HG03025 (cell line): ENCODE measurements around the gene RASGEF1C.
"Not testable (repeated sequence)": the region's sequence is repeated elsewhere in the genome, so short reads cannot be mapped to it uniquely, and the experiment has no call there.

Experiments used
- ATAC-seq: cut with Tn5 transposase; IDR thresholded peaks from one replicate; pipeline ENCODE4 v1.9.1; 2021; ENCODE audit warnings: mild to moderate bottlenecking, moderate library complexity; ENCODE audit not compliant: unreplicated experiment, low FRiP score

RASGEF1C gene

DNA sequence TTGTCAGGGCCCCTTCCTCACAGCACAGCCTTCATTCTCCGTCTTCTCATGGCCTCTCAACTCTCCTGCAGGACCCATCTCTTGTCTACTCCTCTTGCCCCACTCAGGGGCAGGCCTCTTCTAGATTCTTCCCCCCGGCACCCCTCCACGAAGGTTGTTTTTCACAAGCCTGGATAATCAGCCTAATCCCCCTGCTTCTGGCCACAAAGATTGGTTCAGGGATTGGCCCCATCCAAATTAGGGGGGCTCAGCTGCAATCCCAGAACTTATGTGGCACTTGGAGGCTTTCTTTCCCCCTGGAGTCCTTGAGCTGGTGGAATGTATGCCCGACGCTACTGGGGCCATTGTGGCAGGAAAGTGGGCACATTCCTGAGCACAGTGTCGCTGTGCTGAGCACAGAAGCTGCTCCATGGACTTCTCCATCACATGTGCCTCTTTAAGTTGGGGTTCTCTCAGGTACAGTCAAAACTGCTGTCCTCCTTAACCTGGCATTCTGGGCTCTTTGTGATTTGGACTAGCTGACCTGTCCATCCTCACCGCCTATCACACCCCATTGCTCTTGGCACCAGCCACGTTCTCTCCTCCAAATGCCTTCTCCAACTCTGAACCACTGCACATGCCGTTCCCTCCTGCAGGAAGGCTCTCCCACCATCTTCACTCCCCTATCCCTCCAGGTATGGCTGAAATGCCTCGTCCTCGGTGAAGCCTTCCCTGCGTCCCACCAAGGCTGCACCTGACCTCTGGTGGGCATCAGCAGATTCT is 70.6 kb downstream of the RASGEF1C start:
- no peak for ATAC-seq

DNA sequence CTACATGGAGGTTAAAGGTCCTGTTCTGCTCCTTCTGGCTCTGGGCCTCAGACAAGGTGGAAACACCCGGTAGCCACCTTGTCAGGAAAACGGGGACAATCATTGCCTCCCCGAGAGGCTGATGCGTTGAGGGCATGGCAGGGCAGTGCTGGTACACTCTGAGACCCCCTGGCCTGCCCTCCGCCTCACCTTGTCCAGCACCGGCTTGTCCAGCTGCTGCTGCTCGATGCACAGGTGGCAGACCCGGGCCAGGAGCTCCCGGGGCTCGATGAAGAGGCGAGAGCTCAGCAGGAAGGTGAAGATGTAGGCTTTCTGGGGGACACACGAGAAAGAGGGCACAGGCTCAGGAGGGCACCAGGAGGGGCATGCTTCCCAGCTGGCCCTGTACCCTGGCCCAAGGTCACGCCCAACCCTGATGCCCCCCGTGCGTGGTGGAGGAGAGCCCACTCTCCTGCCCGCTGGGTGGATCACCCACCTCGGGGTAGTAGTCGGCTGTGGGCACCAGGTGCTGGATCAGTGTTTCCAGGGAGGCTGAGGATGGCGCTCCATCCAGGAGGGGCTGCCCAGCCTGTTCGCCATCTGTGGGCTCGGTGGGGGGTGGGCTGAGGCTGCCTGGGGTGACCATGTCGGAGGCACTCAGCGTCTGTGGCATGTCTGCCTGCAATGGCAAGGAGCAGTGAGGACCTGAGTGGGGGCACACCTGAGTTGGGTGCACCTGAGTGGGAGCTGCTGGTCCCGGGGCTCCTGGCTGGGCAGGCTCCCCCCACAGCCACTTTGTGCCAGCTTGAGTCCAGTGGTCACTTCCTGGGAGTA is 71.4 kb downstream of the RASGEF1C start:
- no peak for ATAC-seq

DNA sequence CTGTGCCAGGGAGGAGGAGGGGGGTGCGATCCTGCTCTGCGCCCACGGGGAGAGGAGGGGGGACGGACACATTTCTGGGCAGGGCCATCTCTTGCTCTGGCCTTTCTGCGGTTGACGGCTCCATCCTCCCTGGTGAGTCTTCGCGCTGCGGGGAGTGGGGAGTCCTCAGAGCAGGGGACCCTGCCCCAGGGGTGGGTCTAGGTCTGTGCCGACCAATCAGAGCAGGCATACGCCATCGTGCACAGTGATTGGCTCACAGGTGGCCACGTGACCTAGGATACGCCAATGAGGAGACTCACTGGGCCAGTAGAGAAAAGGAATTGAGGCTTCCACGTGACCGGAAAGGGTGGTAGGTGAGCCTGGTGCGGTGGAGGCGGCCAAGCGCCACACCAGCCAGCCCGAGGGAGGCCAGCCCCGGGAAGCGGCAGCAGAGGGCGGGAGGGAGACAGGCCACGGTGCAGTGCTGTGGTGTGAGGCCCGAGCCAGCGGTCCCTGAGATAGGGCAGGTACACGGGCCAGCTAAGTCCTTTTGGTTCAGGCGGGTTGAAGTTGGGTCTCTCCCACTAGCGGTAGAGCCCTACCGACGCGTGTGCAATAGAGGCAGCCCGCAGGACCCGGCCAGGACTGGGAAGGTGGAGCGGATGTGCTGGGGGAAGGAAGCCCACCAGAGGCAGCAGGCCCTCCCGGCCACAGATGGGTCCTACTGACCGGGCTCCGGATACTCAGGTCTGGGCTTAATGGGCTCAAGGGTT is 72.2 kb downstream of the RASGEF1C start:
- no peak for ATAC-seq

DNA sequence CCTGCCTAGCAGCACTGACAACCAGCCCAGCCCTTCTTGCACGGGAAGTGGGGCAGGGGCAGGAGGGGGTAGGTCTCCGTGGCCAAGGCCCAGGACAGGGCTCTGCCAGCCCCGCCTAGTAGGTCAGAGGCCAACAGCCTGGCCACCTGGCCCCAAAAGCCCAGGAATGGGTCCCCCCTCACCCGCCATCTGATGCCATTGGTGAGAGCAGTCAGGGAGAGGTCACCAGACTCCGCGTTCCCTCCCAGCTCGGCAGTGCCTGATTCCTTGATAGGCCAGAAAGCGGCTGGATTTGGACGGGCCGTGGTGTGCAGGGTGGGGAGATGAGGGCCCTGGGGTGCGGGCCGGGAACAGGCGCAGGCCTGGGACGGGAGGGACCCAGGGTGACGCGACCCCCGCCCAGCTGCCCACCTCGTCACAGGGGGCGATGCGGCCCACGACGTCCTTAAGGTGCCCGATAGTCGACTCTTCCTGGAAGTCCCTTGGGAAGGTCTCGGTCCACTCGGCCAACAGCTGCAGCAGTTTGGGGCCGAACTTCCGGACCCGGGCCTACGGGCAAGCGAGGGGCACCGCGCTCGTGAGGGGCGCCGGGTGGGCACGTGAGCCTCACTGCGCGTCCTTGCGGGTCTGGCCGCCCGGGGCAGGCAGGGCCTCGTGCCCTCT is 72.9 kb downstream of the RASGEF1C start:
- no peak for ATAC-seq

DNA sequence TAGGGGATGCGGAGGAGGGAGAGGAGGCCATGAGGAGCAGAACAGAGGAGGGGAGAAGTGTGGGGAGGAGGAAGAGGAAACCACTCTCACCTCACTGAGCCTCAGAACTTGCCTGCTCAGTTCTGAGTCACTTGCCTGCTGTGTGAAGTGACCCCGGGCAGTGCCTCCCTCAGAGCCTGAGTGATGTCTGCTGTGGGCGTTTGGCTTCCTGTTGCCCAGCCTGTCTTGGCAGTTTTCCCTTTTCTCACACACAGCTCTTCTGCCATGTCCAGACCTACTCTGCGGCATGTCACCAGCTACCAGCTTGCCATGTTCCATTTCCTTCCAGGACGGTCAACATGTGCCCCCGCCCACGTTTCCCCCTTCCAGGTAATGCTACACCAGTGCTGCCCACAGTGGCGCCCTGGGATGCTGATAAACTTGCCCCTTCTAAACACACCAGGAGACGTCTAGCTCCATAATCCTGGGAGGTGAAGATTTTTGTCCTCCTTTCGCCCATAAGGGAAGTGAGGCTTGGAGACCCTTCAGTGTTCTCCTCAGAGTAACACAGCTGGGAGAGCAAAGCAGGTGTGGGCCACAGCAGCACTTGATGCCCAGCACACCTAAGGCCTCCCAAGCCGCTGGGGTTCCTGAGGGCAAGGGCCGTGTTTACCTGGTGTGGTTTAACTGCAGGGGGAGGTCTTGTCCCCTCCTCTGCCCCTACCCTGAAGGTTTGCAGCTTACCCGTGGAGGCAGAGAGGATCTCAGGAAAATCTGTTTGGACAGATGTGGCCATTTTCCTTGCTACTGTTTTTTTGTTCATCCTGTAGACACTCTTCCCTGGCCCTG is 73.7 kb downstream of the RASGEF1C start:
- ATAC-seq, result no peak

DNA sequence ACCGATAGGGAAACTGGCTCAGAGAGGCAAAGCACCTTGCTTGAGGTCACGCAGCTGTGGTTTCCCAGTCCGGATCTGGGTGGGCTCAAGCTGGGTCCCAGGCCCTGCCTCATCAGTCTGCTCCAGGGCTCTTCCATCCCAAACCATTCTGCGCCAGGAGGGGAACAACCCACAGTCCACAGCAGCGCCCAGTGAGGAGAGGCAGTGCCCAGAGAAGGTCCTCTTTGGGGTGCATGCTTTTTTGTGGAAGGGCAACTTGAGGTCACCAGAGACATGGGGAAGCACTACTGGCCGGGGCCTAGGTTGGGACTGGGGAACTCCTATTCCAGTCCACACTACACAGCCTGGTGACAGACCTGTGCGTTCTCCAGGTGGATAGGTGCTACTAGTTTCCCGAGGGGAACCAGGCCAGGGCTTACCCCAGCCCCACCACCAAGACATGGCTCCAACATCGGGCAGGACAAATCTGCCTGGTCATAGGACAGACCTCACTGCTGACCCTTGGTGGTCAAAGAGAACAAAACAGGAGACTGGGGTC is 75.0 kb downstream of the RASGEF1C start:
- no peak for ATAC-seq

DNA sequence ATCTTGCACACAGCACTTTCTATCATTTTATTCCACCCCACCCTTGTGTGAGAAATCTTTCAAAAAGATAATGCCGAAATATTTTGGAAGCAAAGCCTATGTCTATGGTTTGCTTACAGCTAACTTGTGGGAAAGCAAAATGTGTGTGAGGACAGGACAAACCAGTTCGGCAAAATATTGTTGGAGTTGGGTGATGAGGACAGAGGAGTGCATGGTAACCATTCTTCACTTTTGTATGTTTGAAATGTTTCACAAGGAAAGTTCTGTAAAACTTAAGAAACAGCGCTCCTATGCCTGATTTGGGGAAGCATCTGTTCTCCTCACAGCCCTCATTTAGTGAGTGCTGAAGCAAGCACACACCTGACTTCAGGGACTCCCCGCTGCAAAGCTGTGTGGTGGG is 75.5 kb downstream of the RASGEF1C start:
- no peak for ATAC-seq

DNA sequence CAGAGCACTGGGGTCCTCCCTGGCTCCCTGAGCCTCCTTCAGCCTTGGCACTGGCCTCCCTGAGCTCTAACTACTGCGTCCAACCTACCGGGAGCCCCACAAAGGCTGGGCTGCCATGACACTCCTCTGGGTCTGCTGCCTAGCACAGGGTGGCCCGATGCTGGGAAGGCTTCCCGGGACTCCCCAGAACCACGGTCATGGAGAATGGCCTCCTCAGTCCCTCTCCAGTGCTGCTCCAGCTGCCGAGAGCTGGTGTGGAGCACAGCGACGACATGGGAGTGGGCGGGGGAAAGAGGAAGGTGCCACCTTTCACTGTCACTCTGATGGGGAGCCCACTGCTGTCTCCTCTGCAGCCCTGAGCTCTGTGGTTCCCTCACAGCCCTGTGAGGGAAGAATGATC is 76.0 kb downstream of the RASGEF1C start:
- ATAC-seq, result no peak

DNA sequence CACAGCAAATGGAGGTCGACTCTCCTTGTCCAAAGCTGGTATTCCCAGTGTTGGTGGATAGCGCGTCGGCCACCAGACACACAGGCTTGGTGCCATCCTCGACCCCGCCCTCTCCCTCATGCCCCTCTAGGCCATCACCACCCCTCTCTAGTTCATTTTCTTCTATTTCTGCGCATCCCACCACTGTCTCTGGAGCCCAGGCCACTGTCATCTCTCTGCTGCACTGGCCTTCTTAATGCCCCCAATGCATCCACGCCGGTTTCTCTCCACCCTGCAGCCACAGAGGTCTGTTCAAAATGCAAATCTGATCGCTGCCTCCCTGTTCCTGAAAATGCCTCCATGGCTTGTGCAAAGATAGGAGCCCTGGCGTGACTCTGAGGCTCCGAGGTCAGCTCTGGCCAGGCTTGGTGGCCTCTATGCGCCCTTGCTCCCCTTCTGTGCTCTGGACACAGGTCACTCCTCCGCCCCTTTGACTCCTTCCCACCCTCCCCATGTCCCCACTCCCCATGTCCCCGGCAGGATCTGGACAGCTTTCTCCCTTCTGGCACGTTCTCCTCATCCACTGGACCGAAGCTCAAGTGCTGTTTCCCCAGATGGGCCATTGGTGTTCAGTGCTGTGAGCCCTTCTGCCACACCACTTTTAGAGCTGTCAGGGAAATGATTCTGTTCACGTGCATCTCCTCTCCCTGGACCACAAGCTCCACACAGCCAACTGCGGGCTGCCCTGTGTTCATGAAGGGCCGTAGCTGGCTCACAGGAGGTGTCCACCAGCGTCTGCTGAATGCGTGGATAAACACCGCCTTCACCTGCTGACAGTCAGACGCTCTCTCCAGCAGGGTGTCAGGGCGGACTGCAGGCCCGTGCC is 77.9 kb downstream of the RASGEF1C start:
- no peak for ATAC-seq

DNA sequence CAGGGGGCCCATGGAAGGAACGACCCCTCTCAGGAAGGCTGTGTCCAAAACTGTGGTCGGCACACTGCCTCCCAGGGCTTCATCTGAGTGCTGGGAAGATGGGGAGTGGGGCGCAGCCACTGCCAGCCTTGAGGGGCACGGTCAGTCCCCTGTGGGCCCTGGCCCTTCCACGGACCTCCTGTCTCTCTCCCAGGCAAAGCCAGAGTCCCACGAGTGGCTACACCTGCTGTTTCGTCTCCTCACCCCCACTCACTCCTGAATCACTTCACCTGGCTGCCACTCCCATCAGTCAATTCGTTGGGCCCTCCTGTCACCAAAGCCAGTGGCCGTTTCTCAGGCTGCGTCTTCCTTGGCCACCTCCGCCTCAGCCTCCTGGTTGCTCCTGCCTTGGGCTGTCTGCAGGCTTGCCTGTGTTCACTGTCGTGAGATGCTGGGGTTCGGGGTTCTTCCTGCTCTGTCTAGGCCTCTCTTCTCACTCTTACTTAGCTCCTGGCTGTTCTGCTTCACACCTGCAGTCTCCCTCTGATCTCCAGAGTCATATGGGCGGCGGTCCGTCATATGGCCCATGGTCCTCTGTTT is 78.6 kb downstream of the RASGEF1C start:
- ATAC-seq, result no peak

DNA sequence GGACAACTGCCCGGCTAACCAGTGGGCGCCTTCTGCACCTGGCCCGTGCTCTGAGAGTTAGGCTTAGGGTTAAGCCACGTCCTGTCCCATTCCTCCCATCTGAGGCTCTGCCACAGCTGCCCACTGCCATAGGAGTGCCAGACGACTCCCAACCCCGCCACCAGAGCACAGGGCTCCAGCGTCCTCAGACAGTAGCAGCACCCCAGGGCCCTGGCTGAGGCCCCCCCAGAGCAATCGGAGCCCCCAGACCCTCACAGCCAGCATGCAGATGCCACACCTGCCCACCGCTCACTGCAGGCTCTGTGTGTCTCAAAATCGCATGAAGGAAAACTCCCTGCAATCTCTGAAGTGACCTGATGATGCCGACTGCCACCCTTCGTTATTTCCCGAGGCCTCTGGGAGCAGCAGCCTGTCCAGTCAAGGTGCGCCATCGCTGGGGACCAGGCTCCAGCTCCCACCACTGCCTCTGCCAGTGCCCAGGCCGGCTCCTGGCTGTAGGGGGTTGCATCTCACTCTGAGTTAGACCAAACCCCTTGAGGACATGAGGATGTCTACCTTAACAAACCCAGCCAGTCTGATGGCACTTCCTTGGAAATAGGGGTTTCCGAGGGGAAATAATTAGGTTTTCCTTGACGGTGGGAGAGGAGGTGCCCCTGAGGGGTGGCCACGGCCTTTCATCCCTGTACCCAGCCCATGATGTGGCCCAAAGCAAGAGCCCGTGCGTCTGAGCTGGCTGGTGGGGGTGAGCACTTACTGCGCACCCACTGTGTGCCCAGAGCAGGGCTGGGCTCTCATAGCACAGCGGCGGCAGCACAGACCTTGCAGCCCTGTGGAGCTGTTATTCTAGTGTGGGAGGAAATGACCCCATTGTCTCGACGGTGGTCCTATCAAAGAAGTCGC is 79.5 kb downstream of the RASGEF1C start:
- no peak for ATAC-seq

DNA sequence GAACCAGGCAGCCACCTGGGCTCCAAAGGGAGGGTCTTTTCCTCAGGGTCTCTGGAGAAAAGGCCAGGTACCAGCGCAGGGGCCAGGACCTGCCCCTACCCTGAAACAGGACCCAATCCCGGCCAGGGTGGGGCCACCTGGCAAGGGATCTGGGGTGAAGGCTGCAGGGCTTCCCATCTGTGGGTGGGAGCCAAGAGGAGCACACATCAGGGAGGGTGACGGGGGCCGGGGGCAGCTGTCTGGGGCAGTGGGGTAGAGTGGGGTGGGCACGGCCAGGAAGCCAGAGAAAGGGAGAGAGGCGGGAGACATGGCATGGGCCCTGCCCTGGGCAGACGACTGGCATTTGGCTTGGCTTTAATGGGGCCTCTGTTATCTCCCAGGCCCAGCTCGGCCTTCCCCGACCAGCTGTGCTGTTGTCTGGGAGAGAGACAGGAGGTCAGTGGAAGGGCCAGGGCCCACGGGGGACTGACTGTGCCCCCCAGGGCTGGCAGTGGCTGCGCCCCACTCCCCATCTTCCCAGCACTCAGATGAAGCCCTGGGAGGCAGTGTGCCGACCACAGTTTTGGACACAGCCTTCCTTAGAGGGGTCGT is 80.2 kb downstream of the RASGEF1C start:
- no peak for ATAC-seq

DNA sequence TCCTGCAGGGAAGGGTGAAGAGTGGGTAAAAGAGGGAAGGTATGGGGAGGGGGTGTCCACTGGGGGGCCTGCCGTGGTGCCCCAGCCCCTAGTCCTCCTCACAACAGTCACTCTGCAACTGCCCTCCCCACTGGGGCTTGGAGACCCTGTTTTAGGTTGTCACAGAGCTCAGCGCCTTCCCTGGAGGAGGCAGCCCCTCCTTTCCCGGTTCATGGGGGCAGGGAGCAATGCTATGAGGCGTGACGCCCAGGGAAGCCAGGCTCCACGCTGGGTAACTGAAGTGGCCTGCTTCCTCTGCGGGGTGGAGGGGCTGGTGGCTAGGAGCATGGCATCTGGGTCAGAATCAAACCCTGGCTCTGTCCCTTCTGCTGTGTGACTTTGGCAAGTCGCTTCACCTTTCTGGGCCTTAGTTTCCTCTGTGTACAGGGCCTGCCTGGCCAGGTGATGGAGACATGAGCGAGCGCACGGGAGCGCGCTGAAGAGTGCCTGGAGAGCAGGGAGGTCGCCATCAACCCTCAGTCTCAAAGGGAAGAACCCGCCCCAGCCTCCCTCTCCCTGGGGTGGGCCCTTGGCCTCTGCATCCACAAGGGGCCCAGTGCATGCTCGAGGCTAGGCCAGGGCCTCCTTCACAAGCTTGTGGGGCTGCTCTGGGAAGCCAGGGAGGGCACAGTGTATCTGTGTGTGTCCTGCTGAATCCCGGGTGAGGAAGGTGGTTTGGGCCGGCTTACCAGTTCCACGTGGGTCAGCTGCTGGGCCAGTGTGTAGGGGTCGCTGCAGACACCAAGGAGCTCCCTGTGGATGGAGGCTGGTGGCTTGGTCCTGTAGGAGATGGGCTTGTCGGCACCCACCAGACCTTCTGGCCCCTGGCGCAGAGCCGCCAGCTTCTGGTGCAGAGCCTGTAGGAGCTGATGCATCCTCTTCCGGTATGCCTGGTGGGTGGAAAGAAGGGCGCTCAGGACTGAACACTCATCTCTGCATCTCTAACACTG is 81.0 kb downstream of the RASGEF1C start:
- no peak for ATAC-seq

DNA sequence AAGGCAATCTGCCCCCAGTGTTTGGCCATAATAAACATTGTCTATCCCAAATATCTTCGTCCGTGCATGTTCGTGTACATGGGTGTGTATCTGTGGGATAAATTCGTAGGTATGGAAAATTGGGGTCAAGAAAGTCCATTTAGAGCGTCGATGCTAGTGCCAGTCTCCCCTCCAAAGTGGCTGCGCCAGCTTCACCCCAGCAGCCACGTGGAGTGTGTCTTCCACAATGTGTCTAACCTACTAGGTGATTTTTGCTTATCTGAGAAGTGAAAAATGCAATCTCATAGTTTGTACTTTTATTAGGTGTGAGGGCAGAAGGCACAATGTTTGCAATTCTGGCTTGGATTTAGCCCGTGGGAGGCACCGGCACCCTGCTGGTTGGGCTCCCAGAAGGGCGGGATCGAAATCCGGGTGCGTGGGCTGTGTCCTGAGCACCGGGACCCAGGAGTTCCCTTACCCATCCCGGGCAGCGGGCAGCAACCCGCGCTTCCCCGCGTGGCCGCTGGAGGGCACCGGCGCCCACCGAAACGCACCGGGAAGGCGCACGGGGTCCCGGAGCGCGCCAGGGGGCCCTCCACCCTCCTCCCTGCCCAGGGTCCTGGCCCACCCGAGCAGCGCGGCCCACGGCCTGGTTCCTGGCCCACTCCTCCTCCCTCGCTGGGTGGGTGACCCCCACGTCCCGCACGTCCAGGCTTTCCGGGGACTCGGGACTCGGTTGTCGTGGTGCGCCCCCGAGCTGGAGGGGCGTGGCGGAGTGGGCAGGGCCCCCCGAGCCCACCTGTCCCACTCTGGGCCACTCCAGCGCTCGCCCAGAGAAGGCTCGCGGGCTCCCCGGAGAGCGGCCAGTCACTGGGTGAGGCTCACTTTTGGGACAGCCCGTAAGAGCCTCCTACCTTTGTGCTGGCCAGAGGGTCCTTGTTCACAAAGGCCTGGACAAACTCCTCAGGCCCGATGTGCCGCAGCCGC is 82.0 kb downstream of the RASGEF1C start:
- ATAC-seq, result no peak

DNA sequence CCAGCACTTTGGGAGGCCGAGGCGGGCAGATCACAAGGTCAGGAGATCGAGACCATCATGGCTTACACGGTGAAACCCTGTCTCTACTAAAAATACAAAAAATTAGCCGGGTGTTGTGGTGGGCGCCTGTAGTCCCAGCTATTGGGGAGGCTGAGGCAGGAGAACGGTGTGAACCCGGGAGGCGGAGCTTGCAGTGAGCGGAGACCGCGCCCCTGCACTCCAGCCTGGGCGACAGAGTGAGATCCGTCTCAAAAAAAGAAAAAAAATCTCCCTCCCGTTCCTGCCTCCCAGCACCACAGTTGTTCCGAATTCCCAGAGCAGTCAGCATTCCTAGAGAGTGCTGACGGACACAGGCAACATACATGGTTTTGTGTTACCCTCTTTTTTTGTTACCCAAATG is 82.9 kb downstream of the RASGEF1C start:
- not testable (repeated sequence) for ATAC-seq
